NCI-H146 (cell line): ENCODE measurements around the gene PQBP1.

Experiments
- DNase-seq: peaks from one replicate; lab custom pipeline; 2025; lab: John Stamatoyannopoulos, UW

The PQBP1 gene

GRCh38 chrX:48920718-48921104 is 23.0 kb downstream of the PQBP1 start:
- DNase-seq, result no peak

GRCh38 chrX:48923771-48924170 is 26.0 kb downstream of the PQBP1 start:
- no peak for DNase-seq

- no peak for DNase-seq
These were observed 26.5 kb downstream of the PQBP1 start for GRCh38 chrX:48924270-48924669.

GRCh38 chrX:48927123-48927522 is 29.4 kb downstream of the PQBP1 start:
- DNase-seq, result no peak

GRCh38 chrX:48927736-48928382 is 30.1 kb downstream of the PQBP1 start:
- DNase-seq, result no peak

- no peak for DNase-seq
These were observed 36.0 kb downstream of the PQBP1 start for GRCh38 chrX:48933757-48934156.

- no peak for DNase-seq
These were observed 37.0 kb downstream of the PQBP1 start for GRCh38 chrX:48934581-48935300.

GRCh38 chrX:48935301-48935670 is 37.6 kb downstream of the PQBP1 start:
- DNase-seq, result no peak

GRCh38 chrX:48936429-48937053 is 38.8 kb downstream of the PQBP1 start:
- no peak for DNase-seq

GRCh38 chrX:48937054-48937907 is 39.6 kb downstream of the PQBP1 start:
- no peak for DNase-seq

GRCh38 chrX:48938721-48939425 is 41.1 kb downstream of the PQBP1 start:
- no peak for DNase-seq

GRCh38 chrX:48939524-48940228 is 41.9 kb downstream of the PQBP1 start:
- no peak for DNase-seq

GRCh38 chrX:48940404-48940955 is 42.8 kb downstream of the PQBP1 start:
- no peak for DNase-seq

- no peak for DNase-seq
These were observed 45.2 kb downstream of the PQBP1 start for GRCh38 chrX:48942895-48943294.

- DNase-seq, result peak; percentile 24
These were observed 48.0 kb downstream of the PQBP1 start for GRCh38 chrX:48945517-48946348.

- no peak for DNase-seq
These were observed 50.9 kb downstream of the PQBP1 start for GRCh38 chrX:48948589-48948988.
